ENCODE measurements around the gene ACO1.

GRCh38 chr9:32413424-32413823, 29.0 kb downstream of the ACO1 start:
- TF ChIP-seq MAX (IDR thresholded peaks at IDR 0.05) (no peak), RAD21 (IDR thresholded peaks at IDR 0.05; ENCODE audit: low read depth) (no peak), CTCF (IDR thresholded peaks at IDR 0.05 in 2 of 3, conservative IDR thresholded peaks at IDR 0.05 in 1 of 3; ENCODE audit: borderline replicate concordance in 1 of 3, insufficient read depth in 1 of 3, low read depth in 2 of 3, low read length in 2 of 3) (no peak), POLR2A (IDR thresholded peaks at IDR 0.05; ENCODE audit: borderline replicate concordance, extremely low read depth, insufficient read depth, insufficient read length) (no peak), CEBPB (IDR thresholded peaks at IDR 0.05; ENCODE audit: low read depth) (no peak), EZH2 (IDR thresholded peaks at IDR 0.05) (no peak), SIN3A (IDR thresholded peaks at IDR 0.05; ENCODE audit: low read depth) (no peak), ZNF274 (IDR thresholded peaks at IDR 0.05; ENCODE audit: low read depth, low read length) (no peak), REST (IDR thresholded peaks at IDR 0.05; ENCODE audit: low read depth) (no peak), SRF (IDR thresholded peaks at IDR 0.05; ENCODE audit: low read depth) (no peak), POLR2AphosphoS5 (IDR thresholded peaks at IDR 0.05; ENCODE audit: low read depth, low read length) (no peak), SP1 (IDR thresholded peaks at IDR 0.05; ENCODE audit: low read depth) (no peak), ZBTB33 (IDR thresholded peaks at IDR 0.05; ENCODE audit: extremely low read depth, insufficient replicate concordance, low read length) (no peak), EGR1 (IDR thresholded peaks at IDR 0.05; ENCODE audit: low read depth) (no peak)
